GM23338 (cell line): ENCODE data around the gene BAAT. TPM values are rescaled to one million over a fixed set of nuclear protein-coding genes. Genes with fewer than 3 reads are reported as not detected.
A peak's percentile ranks its signal among the peaks of the same experiment; 100 is the strongest.

ENCODE experiments used
- ATAC-seq: fragments of 200-7000 bp; cut with Tn5 transposase; 3 replicates; pipeline ENCODE4 v1.9.1; 2020
- DNase-seq: peaks from one replicate; pipeline ENCODE4 v3.0.0-alpha.2; 2015; ENCODE audit warnings: low spot score
- H2AFZ ChIP-seq: fragments of 200-600 bp; sonication (generic); 2 replicates; pipeline ENCODE4 v1.8.0; 2016; ENCODE audit warnings: antibody characterized with exemption, mild to moderate bottlenecking, moderate library complexity
- H3F3A ChIP-seq: fragments of 200-600 bp; sonication (generic); replicated peaks from 2 replicates; pipeline ENCODE4 v1.8.0; 2017; ENCODE audit warnings: antibody characterized with exemption, mixed run types, low read depth
- H3K27ac ChIP-seq: fragments of 200-600 bp; sonication (generic); 2 replicates; pipeline ENCODE4 v1.6.1; 2016; ENCODE audit warnings: low read depth
- H3K27me3 ChIP-seq: fragments of 200-600 bp; sonication (generic); 2 replicates; pipeline ENCODE4 v1.8.0; 2016; ENCODE audit warnings: mild to moderate bottlenecking, mixed run types, moderate library complexity; ENCODE audit not compliant: insufficient read depth
- H3K36me3 ChIP-seq: fragments of 200-600 bp; sonication (generic); 2 replicates; pipeline ENCODE4 v1.8.0; 2016; ENCODE audit warnings: mild to moderate bottlenecking; ENCODE audit not compliant: insufficient read depth
- H3K4me1 ChIP-seq: fragments of 200-600 bp; sonication (generic); 2 replicates; pipeline ENCODE4 v1.8.0; 2016; ENCODE audit warnings: mild to moderate bottlenecking, moderate library complexity; ENCODE audit not compliant: insufficient read depth
- H3K4me2 ChIP-seq: fragments of 200-600 bp; sonication (generic); 2 replicates; pipeline ENCODE4 v1.7.1; 2017; ENCODE audit warnings: mixed run types
- H3K4me3 ChIP-seq: fragments of 200-600 bp; sonication (generic); 2 replicates; pipeline ENCODE4 v1.6.1; 2016; ENCODE audit warnings: mixed run types
- H3K79me2 ChIP-seq: fragments of 200-600 bp; sonication (generic); replicated peaks from 2 replicates; pipeline ENCODE4 v1.8.0; 2017; ENCODE audit warnings: mild to moderate bottlenecking; ENCODE audit not compliant: insufficient read depth
- H3K9me2 ChIP-seq: fragments of 200-600 bp; sonication (generic); 2 replicates; pipeline ENCODE4 v1.8.0; 2017; ENCODE audit not compliant: insufficient read depth
- H4K20me1 ChIP-seq: fragments of 200-600 bp; sonication (generic); replicated peaks from 2 replicates; pipeline ENCODE4 v1.8.0; 2017; ENCODE audit warnings: mild to moderate bottlenecking; ENCODE audit not compliant: insufficient read depth
- H3K27ac Mint-ChIP-seq: 2 replicates; pipeline ENCODE4 v1.8.0; 2020; ENCODE audit warnings: inconsistent platforms, mild to moderate bottlenecking, moderate library complexity, mixed read lengths
- H3K27me3 Mint-ChIP-seq: 3 replicates; pipeline ENCODE4 v1.8.0; 2022; ENCODE audit warnings: low read depth, mild to moderate bottlenecking, moderate library complexity, mixed read lengths, inconsistent platforms; ENCODE audit not compliant: insufficient read depth, poor library complexity
- H3K36me3 Mint-ChIP-seq: 3 replicates; pipeline ENCODE4 v1.8.0; 2021; ENCODE audit warnings: low read depth, mild to moderate bottlenecking, inconsistent platforms, moderate library complexity, mixed read lengths
- H3K4me1 Mint-ChIP-seq: 3 replicates; pipeline ENCODE4 v1.8.0; 2020; ENCODE audit warnings: mild to moderate bottlenecking, inconsistent platforms, mixed read lengths
- H3K4me3 Mint-ChIP-seq: 3 replicates; pipeline ENCODE4 v1.8.0; 2021; ENCODE audit warnings: moderate library complexity, mild to moderate bottlenecking, inconsistent platforms, mixed read lengths
- H3K9me3 Mint-ChIP-seq: 3 replicates; pipeline ENCODE4 v1.8.0; 2020; ENCODE audit warnings: moderate library complexity, mild to moderate bottlenecking, inconsistent platforms, mixed read lengths
- CREB1 ChIP-seq: fragments of 250-450 bp; sonication (Bioruptor Pico); IDR thresholded peaks from 2 replicates; pipeline ENCODE4 v1.5.0; 2020; ENCODE audit warnings: low read depth, mild to moderate bottlenecking, moderate library complexity
- CTCF ChIP-seq, 2 experiments: fragments of 200-600 bp in 1 of 2; sonication (generic) in 1 of 2; conservative IDR thresholded peaks; 2 replicates each; pipeline versions ENCODE4 v1.5.1 to v1.6.1; 2016 to 2017; ENCODE audit warnings: antibody characterized with exemption in 2 of 2, low read depth in 2 of 2, mild to moderate bottlenecking in 2 of 2, moderate library complexity in 1 of 2
- ETS1 ChIP-seq: IDR thresholded peaks from 2 replicates; pipeline ENCODE4 v1.6.1; 2016; ENCODE audit warnings: antibody characterized with exemption
- EZH2 ChIP-seq: fragments of 200-600 bp; sonication (generic); IDR thresholded peaks from one replicate; pipeline ENCODE4 v1.8.0; 2017; ENCODE audit warnings: antibody characterized with exemption, mild to moderate bottlenecking, low read depth; ENCODE audit not compliant: unreplicated experiment
- EZH2phosphoT487 ChIP-seq: fragments of 200-600 bp; sonication (generic); IDR thresholded peaks from one replicate; pipeline ENCODE4 v1.8.1; 2018; ENCODE audit warnings: antibody characterized with exemption; ENCODE audit not compliant: unreplicated experiment
- JUNB ChIP-seq: IDR thresholded peaks from one replicate; pipeline ENCODE4 v1.6.1; 2016; ENCODE audit warnings: antibody characterized with exemption; ENCODE audit not compliant: unreplicated experiment
- NANOG ChIP-seq: IDR thresholded peaks from 2 replicates; pipeline ENCODE4 v1.6.1; 2016; ENCODE audit warnings: antibody characterized with exemption, borderline replicate concordance
- POLR2AphosphoS5 ChIP-seq: IDR thresholded peaks from 2 replicates; pipeline ENCODE4 v1.6.1; 2016; ENCODE audit warnings: antibody characterized with exemption, low read depth
- REST ChIP-seq: IDR thresholded peaks from one replicate; pipeline ENCODE4 v1.6.1; 2018; ENCODE audit warnings: antibody characterized with exemption; ENCODE audit not compliant: unreplicated experiment
- STAT1 ChIP-seq: IDR thresholded peaks from one replicate; pipeline ENCODE4 v1.6.1; 2016; ENCODE audit warnings: antibody characterized with exemption; ENCODE audit not compliant: unreplicated experiment
- ZNF114 ChIP-seq: fragments of 250-450 bp; sonication (Bioruptor Pico); IDR thresholded peaks from 2 replicates; pipeline ENCODE4 v1.5.0; 2020; ENCODE audit warnings: mild to moderate bottlenecking, moderate library complexity
- ZNF331 ChIP-seq: fragments of 250-450 bp; sonication (Bioruptor Pico); IDR thresholded peaks from 2 replicates; pipeline ENCODE4 v1.5.0; 2020; ENCODE audit warnings: low read depth, mild to moderate bottlenecking, moderate library complexity
- ZNF462 ChIP-seq: fragments of 250-450 bp; sonication (Bioruptor Pico); IDR thresholded peaks from 2 replicates; pipeline ENCODE4 v1.5.0; 2020; ENCODE audit warnings: mild to moderate bottlenecking, moderate library complexity
- polyA plus RNA-seq: library from polyadenylated mRNA; unstranded; fragments of >200 nt; fragmentation: Nextera tagmentation; extraction: Ambion mirVana; gene quantifications from 2 replicates; pipeline ENCODE4 v1.2.1, GENCODE V29; 2016
- total RNA-seq: library from RNA; depleted of rRNA; stranded (reverse); fragments of >200 nt; shearing (Covaris generic); gene quantifications from 2 replicates; pipeline ENCODE4 v1.2.3, GENCODE V29; 2014

Gene BAAT
- total and polyA plus RNA-seq, 2 experiments from 2014 or later = 0.08 to 0.14 TPM

DNA sequence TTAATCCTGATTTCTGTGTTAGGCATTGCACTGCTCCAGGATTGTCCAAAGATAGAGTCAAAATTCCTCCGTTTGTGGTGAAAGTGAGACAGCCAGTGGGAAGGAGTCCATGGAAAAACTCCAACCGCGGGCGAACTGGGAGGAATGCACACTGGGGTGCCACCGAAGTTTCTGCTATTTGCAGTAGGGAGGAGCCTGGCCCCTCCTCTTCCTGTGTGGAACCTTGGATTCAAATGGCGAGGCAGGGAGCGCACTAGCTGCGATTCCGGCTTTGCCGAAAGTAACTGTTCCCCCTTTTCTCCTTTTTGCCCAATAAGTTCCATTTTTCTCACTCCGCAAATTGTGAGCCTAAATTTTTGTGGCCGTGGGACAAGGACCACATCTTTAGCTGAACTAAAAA lies 9.3 kb downstream of the BAAT start:
- DNase-seq (peak; percentile 58), ATAC-seq (peak; percentile 45; the same call in 2 of the 3 replicates)
- no peak overlapping the region for H3K4me2 ChIP-seq
- H2AFZ ChIP-seq = peak overlapping the region; percentile 80
- no peak overlapping the region for H3K27ac ChIP-seq
- no peak overlapping the region for H3K4me3 ChIP-seq
- H3K27me3 Mint-ChIP-seq = no peaks in the 10 kb centered on the region
- H3K27ac Mint-ChIP-seq = no peak overlapping the region
- H3K27me3 ChIP-seq = no peaks in the 10 kb centered on the region
- no peaks in the 10 kb centered on the region for H3K36me3 Mint-ChIP-seq
- H4K20me1 ChIP-seq = no peaks in the 10 kb centered on the region
- no peaks in the 10 kb centered on the region for H3F3A ChIP-seq
- no peaks in the 10 kb centered on the region for H3K79me2 ChIP-seq
- TF ChIP-seq ZNF462 (CRISPR knock-in tag) (no peak), NANOG (no peak), ZNF114 (no peak), STAT1 (no peak), REST (no peak), CTCF (conservative IDR thresholded peaks at IDR 0.05; ENCODE audit: low read depth in 2 of 2) (no peak), EZH2 (no peak), ZNF331 (no peak), POLR2AphosphoS5 (no peak), EZH2phosphoT487 (no peak), ETS1 (no peak), CREB1 (no peak), JUNB (no peak)
- H3K9me2 ChIP-seq = no peaks in the 10 kb centered on the region
- H3K4me1 ChIP-seq = peaks cover 5% of the 10 kb centered on the region; the same call in 1 of the 2 replicates
- H3K4me1 Mint-ChIP-seq = peaks cover 14% of the 10 kb centered on the region; the same call in 2 of the 3 replicates
- H3K36me3 ChIP-seq = no peaks in the 10 kb centered on the region
- no peak overlapping the region for H3K4me3 Mint-ChIP-seq
- H3K9me3 Mint-ChIP-seq = peaks cover 12% of the 10 kb centered on the region
